Activated naive CD4-positive, alpha-beta T cell treated with anti-CD3 and anti-CD28 coated beads, Interleukin-2, amount 10 ng/mL, durations not matched to agents 7 days and 5 days (primary cell): ENCODE measurements around the gene SP140L.
A peak's percentile ranks its signal among the peaks of the same experiment; 100 is the strongest.

Experiments
- CTCF ChIA-PET: fragments of 350-600 bp; sonication (Branson Sonifier 250); formaldehyde crosslinking; loops from one replicate; lab custom pipeline; 2021; ENCODE audit warnings: antibody characterized with exemption; lab: Charles Lee
- DNase-seq: peaks from one replicate; pipeline ENCODE4 v3.0.0-alpha.2; 2020
- H3K27ac Mint-ChIP-seq: one replicate; pipeline ENCODE4 v1.8.0; 2021; ENCODE audit warnings: mild to moderate bottlenecking, moderate library complexity, mixed read lengths
- H3K27me3 Mint-ChIP-seq: one replicate; pipeline ENCODE4 v1.8.0; 2021; ENCODE audit warnings: mild to moderate bottlenecking, mixed read lengths
- H3K36me3 Mint-ChIP-seq: one replicate; pipeline ENCODE4 v1.8.0; 2021; ENCODE audit warnings: mixed read lengths
- H3K4me1 Mint-ChIP-seq: one replicate; pipeline ENCODE4 v1.8.0; 2021; ENCODE audit warnings: mixed read lengths
- H3K4me3 Mint-ChIP-seq: one replicate; pipeline ENCODE4 v1.8.0; 2021; ENCODE audit warnings: mild to moderate bottlenecking, moderate library complexity, mixed read lengths
- H3K9me3 Mint-ChIP-seq: one replicate; pipeline ENCODE4 v1.8.0; 2021; ENCODE audit warnings: mixed read lengths

The SP140L gene

GRCh38 chr2:230410861-230411569 is 84.0 kb downstream of the SP140L start:
- H3K36me3 Mint-ChIP-seq = peaks cover 26% of the 10 kb centered on the region
- H3K9me3 Mint-ChIP-seq = no peaks in the 10 kb centered on the region
- H3K27me3 Mint-ChIP-seq = no peaks in the 10 kb centered on the region
- peak; percentile 39 for DNase-seq
- peaks cover 87% of the 10 kb centered on the region for H3K4me1 Mint-ChIP-seq
- peak overlapping the region; percentile 90 for H3K4me3 Mint-ChIP-seq
- CTCF ChIA-PET = interaction anchor here (0.9 to 1.2 kb wide), 2 partner anchors 191 to 344 kb away, joined by 3 read pairs; partner anchors contain the start of gene SP110
- H3K27ac Mint-ChIP-seq = peak overlapping the region; percentile 97

- DNase-seq = peak; percentile 80
- Mint-ChIP-seq H3K27me3 (no peaks in the 10 kb centered on the region), H3K4me3 (peak overlapping the region; percentile 90), H3K36me3 (peaks cover 20% of the 10 kb centered on the region), H3K9me3 (no peaks in the 10 kb centered on the region), H3K4me1 (peaks cover 86% of the 10 kb centered on the region), H3K27ac (peak overlapping the region; percentile 97)
- CTCF ChIA-PET = interaction anchor here (0.9 to 1.2 kb wide), 2 partner anchors 192 to 345 kb away, joined by 3 read pairs; partner anchors contain the start of gene SP110
These were observed 84.8 kb downstream of the SP140L start for GRCh38 chr2:230411570-230412370.

DNA sequence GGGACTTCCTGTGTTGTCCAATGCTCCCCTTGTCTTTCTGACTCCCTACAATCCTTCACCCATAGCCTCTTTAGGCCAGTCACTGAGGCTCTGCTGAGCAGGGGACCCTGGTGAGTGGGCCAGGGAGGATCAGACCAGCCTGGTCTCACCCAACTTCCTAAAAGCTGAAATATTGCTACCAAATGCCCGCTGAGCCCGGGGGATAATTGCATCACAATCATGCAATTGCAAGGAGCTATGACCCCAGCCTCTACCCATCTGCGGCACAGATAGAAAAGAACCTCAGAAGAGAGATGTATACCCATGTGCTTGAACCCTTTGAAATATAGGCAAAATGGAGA is 85.3 kb downstream of the SP140L start:
- Mint-ChIP-seq H3K4me3 (peak overlapping the region; percentile 90), H3K27me3 (no peaks in the 10 kb centered on the region), H3K36me3 (peaks cover 15% of the 10 kb centered on the region), H3K9me3 (no peaks in the 10 kb centered on the region), H3K4me1 (peaks cover 80% of the 10 kb centered on the region), H3K27ac (peak overlapping the region; percentile 97)
- no peak for DNase-seq
- CTCF ChIA-PET = interaction anchor here (0.9 kb wide), 1 partner anchor 193 kb away, joined by 3 read pairs; the partner anchor contains the start of gene SP110

GRCh38 chr2:230412846-230413245 is 85.9 kb downstream of the SP140L start:
- no peak for DNase-seq
- Mint-ChIP-seq H3K9me3 (no peaks in the 10 kb centered on the region), H3K36me3 (peaks cover 16% of the 10 kb centered on the region), H3K4me3 (peak overlapping the region; percentile 35), H3K4me1 (peaks cover 77% of the 10 kb centered on the region), H3K27ac (peak overlapping the region; percentile 97), H3K27me3 (no peaks in the 10 kb centered on the region)
- CTCF ChIA-PET = no interaction called here

GRCh38 chr2:230413479-230413878 is 86.5 kb downstream of the SP140L start:
- no peaks in the 10 kb centered on the region for H3K9me3 Mint-ChIP-seq
- peak overlapping the region; percentile 97 for H3K27ac Mint-ChIP-seq
- CTCF ChIA-PET = no interaction called here
- peaks cover 18% of the 10 kb centered on the region for H3K36me3 Mint-ChIP-seq
- DNase-seq = no peak
- peak overlapping the region; percentile 50 for H3K4me3 Mint-ChIP-seq
- H3K4me1 Mint-ChIP-seq = peaks cover 76% of the 10 kb centered on the region
- no peaks in the 10 kb centered on the region for H3K27me3 Mint-ChIP-seq

GRCh38 chr2:230414302-230414701 is 87.3 kb downstream of the SP140L start:
- Mint-ChIP-seq H3K4me1 (peaks cover 77% of the 10 kb centered on the region), H3K27me3 (no peaks in the 10 kb centered on the region), H3K4me3 (peak overlapping the region; percentile 67), H3K9me3 (no peaks in the 10 kb centered on the region), H3K27ac (peak overlapping the region; percentile 97), H3K36me3 (peaks cover 24% of the 10 kb centered on the region)
- DNase-seq = no peak
- CTCF ChIA-PET = interaction anchor here (0.7 kb wide), 1 partner anchor 34 kb away, joined by 3 read pairs; no protein-coding TSS in a partner anchor

DNA sequence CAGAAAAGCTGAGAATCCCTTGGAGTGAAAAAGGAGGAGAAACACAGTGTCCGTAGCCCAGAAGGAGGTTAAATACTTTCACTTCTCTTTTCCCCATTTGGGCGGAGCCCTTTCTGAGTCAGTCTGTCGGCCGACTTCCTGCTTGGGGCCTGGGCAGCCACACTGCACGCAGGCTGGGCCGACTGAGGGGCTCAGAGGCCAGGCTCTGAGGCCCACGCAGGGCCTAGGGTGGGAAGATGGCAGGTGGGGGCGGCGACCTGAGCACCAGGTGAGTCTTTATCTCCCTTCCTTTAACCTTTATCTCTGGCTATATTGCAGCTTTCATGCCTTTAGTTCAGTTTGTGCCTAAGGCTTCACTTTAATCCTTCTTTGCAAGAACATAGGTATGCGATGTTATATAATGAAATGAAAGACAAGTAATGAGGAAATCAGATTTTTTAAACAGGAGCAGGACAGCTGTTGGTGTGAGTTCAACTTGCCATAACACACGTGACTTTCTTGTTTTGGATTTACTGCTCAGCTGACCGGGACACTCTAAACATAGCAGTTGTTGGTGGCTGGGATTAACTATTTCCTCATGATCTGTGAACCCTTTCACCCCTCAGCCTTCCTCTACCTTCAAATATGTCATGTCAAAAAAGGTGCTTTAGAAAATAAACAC is 89.2 kb downstream of the SP140L start, which contains the start of gene SP100:
Gene SP100 (plus strand): TSS at position 141 of the 661 bp plus-strand sequence. CDS start 96 bp downstream, at position 237.
- Mint-ChIP-seq H3K9me3 (no peaks in the 10 kb centered on the region), H3K4me1 (peaks cover 77% of the 10 kb centered on the region), H3K4me3 (peak within 1 kb of the TSS; percentile 88), H3K36me3 (peaks cover 37% of the 10 kb centered on the region), H3K27ac (peak within 1 kb of the TSS; percentile 97), H3K27me3 (no peaks in the 10 kb centered on the region)
- CTCF ChIA-PET = interaction anchor here (2.5 kb wide), 1 partner anchor 88 kb away, joined by 7 read pairs; the partner anchor contains the start of gene SP140L
- DNase-seq = peak; percentile 86

GRCh38 chr2:230417436-230417835 is 90.4 kb downstream of the SP140L start:
- H3K36me3 Mint-ChIP-seq = peaks cover 46% of the 10 kb centered on the region
- H3K4me3 Mint-ChIP-seq = peak overlapping the region; percentile 88
- H3K27ac Mint-ChIP-seq = peak overlapping the region; percentile 84
- no peaks in the 10 kb centered on the region for H3K27me3 Mint-ChIP-seq
- no peaks in the 10 kb centered on the region for H3K9me3 Mint-ChIP-seq
- peaks cover 78% of the 10 kb centered on the region for H3K4me1 Mint-ChIP-seq
- DNase-seq = no peak
- CTCF ChIA-PET = interaction anchor here (1.1 to 2.5 kb wide), 3 partner anchors 9 to 195 kb away, joined by 3 to 7 read pairs (median 4); partner anchors contain the start of gene SP140L

- Mint-ChIP-seq H3K27me3 (no peaks in the 10 kb centered on the region), H3K4me3 (peak overlapping the region; percentile 88)
These were observed 91.5 kb downstream of the SP140L start for GRCh38 chr2:230418341-230419016.

GRCh38 chr2:230419181-230419580 is 92.2 kb downstream of the SP140L start:
- no peak for DNase-seq
- no peaks in the 10 kb centered on the region for H3K9me3 Mint-ChIP-seq
- peaks cover 58% of the 10 kb centered on the region for H3K36me3 Mint-ChIP-seq
- CTCF ChIA-PET = no interaction called here
- peaks cover 75% of the 10 kb centered on the region for H3K4me1 Mint-ChIP-seq
- no peaks in the 10 kb centered on the region for H3K27me3 Mint-ChIP-seq
- peak overlapping the region; percentile 16 for H3K27ac Mint-ChIP-seq
- peak overlapping the region; percentile 88 for H3K4me3 Mint-ChIP-seq

More at GRCh38 chr2:230418341-230419016, 91.5 kb downstream of the SP140L start:
- Mint-ChIP-seq H3K4me1 (peaks cover 75% of the 10 kb centered on the region), H3K27ac (peak overlapping the region; percentile 77), H3K36me3 (peaks cover 53% of the 10 kb centered on the region), H3K9me3 (no peaks in the 10 kb centered on the region)
- CTCF ChIA-PET = interaction anchor here (1.1 to 1.2 kb wide), 2 partner anchors 8 to 194 kb away, joined by 3 to 4 read pairs; no protein-coding TSS in a partner anchor
- DNase-seq = no peak

DNA sequence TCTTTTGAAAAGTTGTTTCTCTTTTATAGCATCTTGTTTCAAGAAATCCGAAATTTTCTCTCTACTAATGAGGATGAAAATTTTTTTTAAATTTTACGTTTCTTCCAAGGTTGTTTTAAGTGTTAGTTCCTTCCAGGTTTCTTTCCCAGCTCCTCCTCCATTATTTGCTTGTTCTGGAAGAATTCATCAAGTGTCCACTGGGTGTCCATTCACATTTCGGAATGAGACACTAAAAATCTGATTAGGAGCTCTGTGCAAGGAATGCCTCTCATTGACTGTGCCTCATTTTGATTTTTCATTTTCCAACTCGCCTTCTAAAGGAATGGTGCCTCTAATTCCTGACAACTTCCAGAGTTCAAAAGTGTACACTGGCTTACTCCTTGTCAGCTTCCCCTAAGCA is 95.2 kb downstream of the SP140L start:
- H3K36me3 Mint-ChIP-seq = peaks cover 81% of the 10 kb centered on the region
- CTCF ChIA-PET = interaction anchor here (1.0 kb wide), 1 partner anchor 24 kb away, joined by 3 read pairs; no protein-coding TSS in a partner anchor

GRCh38 chr2:230423851-230424458 is 97.0 kb downstream of the SP140L start:
- CTCF ChIA-PET = no interaction called here
- Mint-ChIP-seq H3K4me3 (peak overlapping the region; percentile 4), H3K9me3 (peaks cover 6% of the 10 kb centered on the region), H3K4me1 (peaks cover 79% of the 10 kb centered on the region), H3K27ac (peak overlapping the region; percentile 24), H3K27me3 (no peaks in the 10 kb centered on the region), H3K36me3 (peaks cover 83% of the 10 kb centered on the region)
- no peak for DNase-seq

More for the DNA sequence above, 95.2 kb downstream of the SP140L start:
- DNase-seq = no peak
- Mint-ChIP-seq H3K4me3 (no peak overlapping the region), H3K27me3 (no peaks in the 10 kb centered on the region), H3K9me3 (no peaks in the 10 kb centered on the region), H3K4me1 (peaks cover 84% of the 10 kb centered on the region), H3K27ac (no peak overlapping the region)

GRCh38 chr2:230425377-230425776 is 98.4 kb downstream of the SP140L start:
- peaks cover 17% of the 10 kb centered on the region for H3K9me3 Mint-ChIP-seq
- H3K27me3 Mint-ChIP-seq = no peaks in the 10 kb centered on the region
- H3K36me3 Mint-ChIP-seq = peaks cover 87% of the 10 kb centered on the region
- H3K4me3 Mint-ChIP-seq = no peak overlapping the region
- CTCF ChIA-PET = no interaction called here
- peaks cover 74% of the 10 kb centered on the region for H3K4me1 Mint-ChIP-seq
- H3K27ac Mint-ChIP-seq = peak overlapping the region; percentile 22
- no peak for DNase-seq
